IMR-90 (cell line): Measurements from ENCODE around the gene SH3RF2.
A peak's percentile ranks its signal among the peaks of the same experiment; 100 is the strongest.

Source experiments
- CEBPB ChIP-seq: IDR thresholded peaks from 2 replicates; pipeline ENCODE4 v1.6.1; 2012; ENCODE audit warnings: low read depth, low read length, improper control_type of control experiment
- CTCF ChIP-seq: conservative IDR thresholded peaks from 2 replicates; pipeline ENCODE4 v1.5.1; 2012; ENCODE audit warnings: mild to moderate bottlenecking, low read depth, low read length, improper control_type of control experiment
- MAFK ChIP-seq: IDR thresholded peaks from 2 replicates; pipeline ENCODE4 v1.6.1; 2012; ENCODE audit warnings: low read depth, low read length, improper control_type of control experiment
- POLR2A ChIP-seq: IDR thresholded peaks from 2 replicates; pipeline ENCODE4 v1.6.1; 2012; ENCODE audit warnings: mild to moderate bottlenecking, low read depth, low read length
- RCOR1 ChIP-seq: IDR thresholded peaks from 2 replicates; pipeline ENCODE4 v1.6.1; 2012; ENCODE audit warnings: mild to moderate bottlenecking, low read length, improper control_type of control experiment; ENCODE audit not compliant: insufficient replicate concordance
- SMC3 ChIP-seq: fragments of 150-350 bp; IDR thresholded peaks from 2 replicates; pipeline ENCODE4 v1.6.1; 2016; ENCODE audit warnings: low read depth, mild to moderate bottlenecking, antibody characterized with exemption, low read length, moderate library complexity

GRCh38 chr5:145903113-145903512, 33.3 kb upstream of the SH3RF2 start:
- TF ChIP-seq CTCF (0 out of 2 replicates have a peak, but pooled peaks have one; percentile 9), MAFK (no peak), SMC3 (no peak), RCOR1 (no peak), POLR2A (no peak), CEBPB (no peak)
